MM.1S (cell line): ENCODE measurements around the gene RNU11.
"Not testable (repeated sequence)": the region's sequence is repeated elsewhere in the genome, so short reads cannot be mapped to it uniquely, and the experiment has no call there.

Source experiments
- DNase-seq: peaks from one replicate; pipeline ENCODE4 v3.0.0-alpha.2; 2015
- H2AFZ ChIP-seq: fragments of 300-600 bp; sonication (generic); 2 replicates; pipeline ENCODE4 v1.6.0; 2016; ENCODE audit warnings: antibody characterized with exemption, low read length
- H3F3A ChIP-seq: fragments of 300-600 bp; sonication (generic); 2 replicates; pipeline ENCODE4 v1.6.1; 2016; ENCODE audit warnings: mild to moderate bottlenecking, antibody characterized with exemption, low read length, moderate library complexity, mixed read lengths; ENCODE audit not compliant: insufficient read depth
- H3K27ac ChIP-seq: fragments of 300-600 bp; sonication (generic); 2 replicates; pipeline ENCODE4 v1.5.1; 2016; ENCODE audit warnings: mild to moderate bottlenecking, low read length
- H3K27me3 ChIP-seq: fragments of 300-600 bp; sonication (generic); replicated peaks from 2 replicates; pipeline ENCODE4 v1.6.0; 2016; ENCODE audit warnings: low read length; ENCODE audit not compliant: insufficient read depth
- H3K36me3 ChIP-seq: fragments of 300-600 bp; sonication (generic); replicated peaks from 2 replicates; pipeline ENCODE4 v1.6.1; 2016; ENCODE audit warnings: mild to moderate bottlenecking, low read length, mixed read lengths; ENCODE audit not compliant: insufficient read depth
- H3K4me1 ChIP-seq: fragments of 300-600 bp; sonication (generic); 2 replicates; pipeline ENCODE4 v1.6.1; 2016; ENCODE audit warnings: low read length, mixed read lengths
- H3K4me2 ChIP-seq: fragments of 300-600 bp; sonication (generic); 2 replicates; pipeline ENCODE4 v1.6.0; 2016; ENCODE audit warnings: low read depth, low read length
- H3K4me3 ChIP-seq: fragments of 300-600 bp; sonication (generic); 2 replicates; pipeline ENCODE4 v1.5.1; 2016; ENCODE audit warnings: low read length, mixed read lengths
- H3K79me2 ChIP-seq: fragments of 300-600 bp; sonication (generic); 2 replicates; pipeline ENCODE4 v1.6.1; 2016; ENCODE audit warnings: mixed run types, low read length, mixed read lengths
- H3K9ac ChIP-seq: fragments of 300-600 bp; sonication (generic); 2 replicates; pipeline ENCODE4 v1.6.1; 2016; ENCODE audit warnings: low read length, mixed read lengths
- H3K9me2 ChIP-seq: fragments of 300-600 bp; sonication (generic); replicated peaks from 2 replicates; pipeline ENCODE4 v1.6.1; 2016; ENCODE audit warnings: mild to moderate bottlenecking, low read length, mixed read lengths; ENCODE audit not compliant: insufficient read depth
- H3K9me3 ChIP-seq: fragments of 300-600 bp; sonication (generic); replicated peaks from 2 replicates; pipeline ENCODE4 v1.6.1; 2016; ENCODE audit warnings: mild to moderate bottlenecking, low read length, mixed read lengths; ENCODE audit not compliant: insufficient read depth
- H4K20me1 ChIP-seq: fragments of 300-600 bp; sonication (generic); 2 replicates; pipeline ENCODE4 v1.6.1; 2016; ENCODE audit warnings: mild to moderate bottlenecking, low read length, moderate library complexity, mixed read lengths; ENCODE audit not compliant: insufficient read depth
- EZH2 ChIP-seq: fragments of 300-600 bp; sonication (generic); optimal IDR thresholded peaks from 2 replicates; pipeline ENCODE3; 2017; ENCODE audit warnings: low read depth, mild to moderate bottlenecking, antibody characterized with exemption, low read length, mixed read lengths
- EZH2phosphoT487 ChIP-seq: fragments of 300-600 bp; sonication (generic); IDR thresholded peaks from 2 replicates; pipeline ENCODE4 v1.6.1; 2018; ENCODE audit warnings: antibody characterized with exemption, low read length
- TF ChIP-seq, protein P1 (sequence below): fragments of 300-600 bp; sonication (generic); IDR thresholded peaks from 2 replicates; pipeline ENCODE4 v1.5.1; 2016; ENCODE audit warnings: antibody characterized with exemption, low read length, mixed read lengths

The RNU11 gene

DNA sequence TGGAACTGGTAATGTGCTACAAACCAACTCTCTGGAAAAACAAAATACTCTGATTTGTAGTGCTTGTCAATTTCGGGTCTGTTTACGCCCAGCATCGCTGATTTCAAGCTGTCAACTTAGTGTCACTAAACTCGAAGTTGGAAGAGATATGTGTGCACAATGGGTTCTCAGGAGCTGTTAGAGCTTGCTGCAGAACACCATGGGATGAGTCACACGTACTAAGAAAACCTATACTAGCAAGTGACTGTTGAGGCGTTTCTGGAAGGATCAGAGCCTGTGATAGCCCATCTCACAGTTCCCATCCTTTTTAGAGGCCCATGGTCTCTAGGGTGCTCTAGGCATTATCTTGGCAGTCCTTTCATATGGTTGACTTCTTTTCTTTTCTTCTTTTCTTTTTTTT lies 34.4 kb downstream of the RNU11 start:
- Histone ChIP-seq H3K9me2 (no peaks in the 10 kb centered on the region), H2AFZ (no peak overlapping the region), H4K20me1 (no peaks in the 10 kb centered on the region), H3K4me3 (no peak overlapping the region), H3K27ac (no peak overlapping the region), H3K9me3 (no peaks in the 10 kb centered on the region), H3K4me2 (no peak overlapping the region), H3K79me2 (peaks cover 28% of the 10 kb centered on the region), H3F3A (no peaks in the 10 kb centered on the region), H3K9ac (no peak overlapping the region), H3K36me3 (peaks cover 2% of the 10 kb centered on the region; the same call in 1 of the 2 replicates), H3K27me3 (no peaks in the 10 kb centered on the region), H3K4me1 (no peaks in the 10 kb centered on the region)
- TF ChIP-seq, protein P1, sequence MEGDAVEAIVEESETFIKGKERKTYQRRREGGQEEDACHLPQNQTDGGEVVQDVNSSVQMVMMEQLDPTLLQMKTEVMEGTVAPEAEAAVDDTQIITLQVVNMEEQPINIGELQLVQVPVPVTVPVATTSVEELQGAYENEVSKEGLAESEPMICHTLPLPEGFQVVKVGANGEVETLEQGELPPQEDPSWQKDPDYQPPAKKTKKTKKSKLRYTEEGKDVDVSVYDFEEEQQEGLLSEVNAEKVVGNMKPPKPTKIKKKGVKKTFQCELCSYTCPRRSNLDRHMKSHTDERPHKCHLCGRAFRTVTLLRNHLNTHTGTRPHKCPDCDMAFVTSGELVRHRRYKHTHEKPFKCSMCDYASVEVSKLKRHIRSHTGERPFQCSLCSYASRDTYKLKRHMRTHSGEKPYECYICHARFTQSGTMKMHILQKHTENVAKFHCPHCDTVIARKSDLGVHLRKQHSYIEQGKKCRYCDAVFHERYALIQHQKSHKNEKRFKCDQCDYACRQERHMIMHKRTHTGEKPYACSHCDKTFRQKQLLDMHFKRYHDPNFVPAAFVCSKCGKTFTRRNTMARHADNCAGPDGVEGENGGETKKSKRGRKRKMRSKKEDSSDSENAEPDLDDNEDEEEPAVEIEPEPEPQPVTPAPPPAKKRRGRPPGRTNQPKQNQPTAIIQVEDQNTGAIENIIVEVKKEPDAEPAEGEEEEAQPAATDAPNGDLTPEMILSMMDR = no peak
- TF ChIP-seq EZH2 (no peak), EZH2phosphoT487 (no peak)
- DNase-seq = no peak

DNA sequence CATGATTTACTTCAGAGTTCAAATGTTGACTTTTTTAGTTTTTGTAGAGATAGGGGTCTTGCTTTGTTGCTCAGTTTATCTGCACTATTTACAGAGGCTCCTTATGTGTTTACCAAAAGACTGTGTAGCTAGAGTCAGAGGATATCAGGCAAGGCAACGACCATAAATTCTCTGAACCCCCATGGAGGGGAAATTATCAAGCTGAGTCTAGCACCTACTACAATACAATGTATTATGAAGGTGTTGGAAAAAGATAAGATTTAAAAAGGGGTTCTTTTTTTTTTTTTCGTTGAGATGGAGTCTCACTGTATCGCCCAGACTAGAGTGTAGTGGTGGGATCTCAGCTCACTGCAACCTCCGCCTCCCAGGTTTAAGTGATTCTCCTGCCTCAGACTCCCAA lies 36.5 kb downstream of the RNU11 start:
- Histone ChIP-seq H3K4me3 (no peak overlapping the region), H3K9me2 (no peaks in the 10 kb centered on the region), H3K27me3 (no peaks in the 10 kb centered on the region), H3K79me2 (peaks cover 21% of the 10 kb centered on the region), H3F3A (no peaks in the 10 kb centered on the region), H4K20me1 (no peaks in the 10 kb centered on the region), H3K4me1 (no peaks in the 10 kb centered on the region), H3K9ac (no peak overlapping the region), H2AFZ (no peak overlapping the region), H3K36me3 (peaks cover 2% of the 10 kb centered on the region; the same call in 1 of the 2 replicates), H3K9me3 (no peaks in the 10 kb centered on the region), H3K27ac (no peak overlapping the region), H3K4me2 (no peak overlapping the region)
- DNase-seq = no peak
- no peak for TF ChIP-seq EZH2phosphoT487
- no peak for TF ChIP-seq EZH2
- TF ChIP-seq, protein P1 = no peak

- not testable (repeated sequence) for H3K4me3 ChIP-seq
Measured at GRCh38 chr1:28691627-28692026, 43.2 kb downstream of the RNU11 start.

More at GRCh38 chr1:28691627-28692026, 43.2 kb downstream of the RNU11 start:
- not testable (repeated sequence) for H4K20me1 ChIP-seq, H3K9ac ChIP-seq, H2AFZ ChIP-seq, DNase-seq, H3F3A ChIP-seq, H3K9me3 ChIP-seq, H3K27ac ChIP-seq, H3K9me2 ChIP-seq, H3K27me3 ChIP-seq, H3K36me3 ChIP-seq, H3K4me1 ChIP-seq, H3K4me2 ChIP-seq, H3K79me2 ChIP-seq
